GM18868 (cell line): ENCODE measurements around the gene TPD52L3.

Experiments used
- ATAC-seq: cut with Tn5 transposase; IDR thresholded peaks from one replicate; pipeline ENCODE4 v1.9.1; 2021; ENCODE audit warnings: mild to moderate bottlenecking, moderate library complexity; ENCODE audit not compliant: unreplicated experiment

TPD52L3 gene

DNA sequence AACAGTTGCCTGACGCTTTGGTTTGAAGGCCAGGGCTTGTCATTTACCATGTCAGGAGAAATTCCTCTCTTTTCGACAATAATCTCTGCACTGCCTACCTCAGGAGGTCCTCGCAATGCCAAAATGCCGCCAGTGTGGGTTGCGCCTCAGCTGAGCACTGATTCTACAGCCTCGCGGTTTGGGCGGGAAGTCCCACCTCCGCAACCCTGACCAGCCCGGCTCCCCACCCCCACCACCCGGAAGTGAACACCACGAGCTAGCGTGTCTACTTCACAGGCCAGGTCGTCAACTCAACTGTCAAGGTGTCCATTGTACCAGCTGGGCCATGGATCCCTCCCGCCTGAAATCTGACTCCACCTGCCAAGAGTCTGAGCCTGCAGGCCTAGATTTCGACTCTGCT lies at the start of gene TPD52L3:
TSS of gene TPD52L3 (plus strand) at position 273 of the 400 bp plus-strand sequence. CDS start 221 bp downstream, outside the sequence.
- no peak for ATAC-seq

GRCh38 chr9:6301858-6302257 lies 26.3 kb upstream of the TPD52L3 start:
- no peak for ATAC-seq

DNA sequence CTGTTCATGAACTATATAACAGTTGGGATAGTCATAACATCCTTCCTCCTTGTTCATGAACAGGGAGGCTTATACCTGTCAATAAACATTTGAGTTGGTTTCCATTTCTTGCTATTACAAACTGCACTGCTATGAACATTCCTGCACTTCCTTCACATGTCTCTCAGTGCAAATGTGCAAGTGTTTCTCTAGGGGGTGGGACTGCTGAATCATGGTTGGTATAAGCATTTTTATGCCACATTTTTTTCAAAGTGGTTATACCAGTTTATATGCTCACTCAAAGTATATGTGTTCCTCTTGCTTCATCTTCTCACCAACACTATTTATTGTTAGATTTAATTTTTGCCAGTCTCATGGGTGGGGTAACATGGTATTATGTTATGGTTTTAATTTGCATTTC lies 25.8 kb upstream of the TPD52L3 start:
- ATAC-seq, result no peak

- no peak for ATAC-seq
Measured at GRCh38 chr9:6304232-6304631, 23.9 kb upstream of the TPD52L3 start.

DNA sequence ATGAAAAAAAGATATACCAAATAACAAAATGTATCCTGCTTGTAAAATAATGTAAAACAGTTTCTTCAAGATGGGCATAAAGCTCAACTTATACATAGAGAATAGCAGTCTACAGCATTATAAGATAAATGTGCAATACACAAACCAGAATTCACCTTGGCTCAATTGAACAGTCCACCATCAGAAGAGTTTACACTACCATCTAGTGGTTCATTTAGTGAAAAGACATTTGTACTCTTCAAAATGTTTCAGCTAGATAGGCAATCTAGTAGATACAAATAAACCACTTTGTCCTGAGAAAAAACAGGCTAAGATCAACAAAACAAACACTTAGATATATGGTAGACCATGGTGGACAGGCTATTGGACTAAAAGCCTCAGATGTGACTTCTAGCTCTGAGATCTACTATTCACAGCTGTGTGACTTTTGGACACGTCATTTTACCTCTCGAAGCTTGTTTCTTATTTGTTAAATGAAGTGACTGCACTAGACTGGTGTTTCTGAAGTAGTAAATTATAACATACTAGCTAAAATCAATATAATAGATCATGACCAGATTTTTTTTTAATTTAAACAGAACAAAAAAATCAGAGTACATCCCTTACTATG lies 22.1 kb upstream of the TPD52L3 start:
- ATAC-seq, result no peak

DNA sequence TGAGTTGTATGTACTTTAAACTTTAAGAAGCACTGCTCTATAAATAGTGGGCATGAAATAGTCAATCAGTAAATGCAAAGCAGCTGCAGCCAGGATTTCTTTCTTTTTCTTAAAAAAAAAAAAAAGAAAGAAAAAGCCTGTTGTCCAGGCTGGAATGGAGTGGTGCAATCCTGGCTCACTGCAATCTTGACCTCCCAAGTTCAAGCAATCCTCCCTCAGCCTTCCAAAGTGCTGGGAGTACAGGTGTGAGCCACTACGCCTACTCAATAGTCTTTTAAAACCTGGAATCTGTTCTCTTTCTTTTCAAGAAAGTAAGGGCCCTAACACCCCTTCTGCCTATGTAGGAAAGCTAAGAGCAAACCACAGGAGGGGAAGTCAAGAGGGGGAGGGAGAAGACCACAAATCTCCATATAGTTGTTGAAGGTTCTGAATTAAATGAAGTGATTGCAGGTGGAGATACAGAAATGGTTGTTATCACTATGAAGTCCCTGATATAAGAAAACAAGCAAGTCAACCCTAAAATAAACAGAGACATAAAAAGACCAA lies 20.6 kb upstream of the TPD52L3 start:
- no peak for ATAC-seq

DNA sequence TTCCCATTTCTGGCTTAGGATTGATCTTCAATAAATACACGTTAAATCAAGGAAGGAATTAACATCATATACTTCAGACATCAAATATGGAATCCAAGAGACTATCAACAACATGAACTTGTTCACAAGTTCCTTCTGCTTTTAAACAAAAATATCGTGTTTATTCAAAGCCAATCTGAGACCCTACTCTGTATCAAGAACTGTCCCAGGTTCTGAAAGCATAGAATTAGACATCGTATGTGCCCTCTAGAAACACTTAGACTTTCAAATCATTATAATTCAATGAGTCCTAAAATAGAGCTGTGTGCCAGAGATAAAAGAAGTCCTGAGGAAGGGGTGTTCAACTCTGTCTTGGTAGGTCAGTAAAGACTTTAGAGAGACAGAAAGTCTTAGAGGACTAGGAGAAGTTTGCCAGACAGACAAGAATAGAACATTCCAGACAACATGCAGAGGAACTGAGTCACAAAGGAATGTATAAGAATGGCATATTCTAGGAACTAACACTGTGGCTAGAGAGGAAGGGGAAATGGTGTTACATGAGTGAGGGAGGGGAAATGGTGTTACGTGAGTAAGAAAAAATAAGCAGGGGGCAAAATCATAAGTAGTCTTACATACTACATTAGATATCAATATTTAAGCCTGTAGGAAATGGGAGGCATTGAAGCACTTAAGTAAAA lies 2.9 kb downstream of the TPD52L3 start:
- ATAC-seq, result no peak

GRCh38 chr9:6334305-6334704 lies 6.1 kb downstream of the TPD52L3 start:
- ATAC-seq, result no peak

DNA sequence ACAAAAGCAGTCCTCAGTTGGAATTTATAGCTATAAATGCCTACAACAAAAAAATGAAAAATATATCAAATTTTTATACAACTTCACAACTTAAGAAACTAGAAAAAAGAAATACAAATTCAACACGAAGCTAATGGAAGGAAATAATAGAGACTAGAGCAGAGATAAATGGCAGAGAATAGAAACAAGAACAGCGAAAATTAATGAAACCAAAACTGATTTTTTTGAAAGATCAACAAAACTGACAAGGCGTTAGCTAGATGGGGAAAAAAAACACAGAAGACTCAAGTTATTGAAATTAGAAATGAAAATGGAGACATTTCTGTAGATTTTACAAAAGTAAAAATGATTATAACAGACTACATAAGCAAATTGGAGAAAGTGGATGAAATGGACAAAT lies 20.6 kb downstream of the TPD52L3 start:
- ATAC-seq, result no peak

DNA sequence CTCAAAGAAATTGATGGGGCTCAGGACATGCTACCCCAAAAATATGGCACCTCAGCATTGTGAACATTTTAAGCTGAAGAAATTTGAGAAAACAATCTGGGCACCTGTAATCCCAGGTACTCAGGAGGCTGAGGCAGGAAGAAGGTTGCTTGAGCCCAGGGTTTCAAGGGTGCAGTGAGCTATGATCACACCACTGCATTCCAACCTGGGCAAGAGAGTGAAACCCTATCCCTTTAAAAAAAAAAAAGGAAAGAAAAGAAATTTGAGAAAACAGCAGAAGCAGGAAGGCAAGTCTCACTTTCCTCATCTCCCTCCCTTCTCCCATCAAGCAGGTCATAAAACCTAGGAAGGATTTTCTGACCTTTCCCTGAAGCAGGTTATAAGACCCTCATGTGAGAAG lies 23.6 kb downstream of the TPD52L3 start:
- no peak for ATAC-seq

DNA sequence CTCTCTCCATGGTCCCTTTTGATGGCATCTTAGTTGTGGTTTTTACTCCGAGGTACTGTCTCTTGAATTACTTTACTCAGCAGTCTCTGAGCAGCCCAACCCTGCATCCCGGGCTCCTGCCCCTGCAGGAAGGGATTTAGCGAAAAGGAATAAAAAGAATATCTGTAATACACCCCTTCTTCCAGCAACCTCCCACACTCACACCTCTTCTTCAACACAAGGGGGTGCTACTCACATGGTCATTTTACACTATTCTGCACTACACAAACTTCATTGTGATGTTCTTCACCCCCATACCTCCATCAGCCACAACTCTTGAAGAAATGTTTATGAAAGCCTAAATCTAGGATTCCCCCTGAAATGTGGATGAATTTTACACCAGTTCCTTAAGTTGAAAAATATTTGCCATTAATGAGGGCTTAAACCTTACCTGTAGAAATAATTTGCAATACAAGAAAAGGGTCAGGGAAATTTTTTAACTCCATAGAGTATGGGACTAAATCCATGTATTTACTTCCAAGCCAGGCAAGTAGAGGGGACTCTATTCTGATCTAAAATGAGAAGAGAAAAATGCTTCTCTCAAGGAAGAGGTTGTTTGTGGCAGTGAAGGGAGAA lies 26.0 kb downstream of the TPD52L3 start:
- peak; percentile 84 for ATAC-seq

GRCh38 chr9:6355728-6356127 lies 27.6 kb downstream of the TPD52L3 start:
- ATAC-seq, result peak; percentile 65

GRCh38 chr9:6356441-6356840 lies 28.3 kb downstream of the TPD52L3 start:
- no peak for ATAC-seq

- ATAC-seq, result no peak
Measured at GRCh38 chr9:6356904-6357303, 28.7 kb downstream of the TPD52L3 start.

- no peak for ATAC-seq
Measured at GRCh38 chr9:6367128-6367890, 39.1 kb downstream of the TPD52L3 start.

DNA sequence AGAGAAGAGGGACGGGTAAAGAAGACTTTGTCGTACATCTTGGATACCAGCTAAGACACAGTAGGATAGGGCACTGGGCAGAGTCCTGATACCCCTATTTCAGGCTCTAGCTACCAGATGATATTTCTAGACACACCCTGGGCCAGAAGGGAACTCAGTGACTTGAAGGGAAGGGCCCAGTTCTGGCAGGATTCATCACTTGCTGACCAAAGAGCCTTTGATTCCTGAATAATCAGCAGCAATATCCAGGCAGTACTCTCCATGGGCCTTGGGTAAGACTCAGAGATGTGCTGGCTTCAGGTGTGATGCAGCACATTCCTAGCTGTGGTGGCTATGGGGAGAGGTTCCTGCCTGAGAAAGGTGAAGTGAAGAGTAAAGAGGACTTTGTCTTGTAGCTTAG lies 40.7 kb downstream of the TPD52L3 start:
- ATAC-seq, result no peak
